Activated T-helper 1 cell treated with Interleukin-2 at 50 U/mL for 16 hours (primary cell): ENCODE measurements around the gene COLQ.

ENCODE experiments used
- DNase-seq: peaks from one replicate; pipeline ENCODE4 v3.0.0-alpha.2; 2020; ENCODE audit warnings: low read depth

COLQ gene

GRCh38 chr3:15520185-15520584 is 1.3 kb downstream of the COLQ start:
- DNase-seq = no peak

GRCh38 chr3:15519096-15519495 is 2.4 kb downstream of the COLQ start:
- no peak for DNase-seq

GRCh38 chr3:15514663-15515340 is 6.7 kb downstream of the COLQ start:
- DNase-seq = no peak

GRCh38 chr3:15513810-15514662 is 7.5 kb downstream of the COLQ start:
- DNase-seq = no peak

- DNase-seq = no peak
Observed at GRCh38 chr3:15513116-15513515, 8.4 kb downstream of the COLQ start.

- no peak for DNase-seq
Observed at GRCh38 chr3:15512166-15512565, 9.3 kb downstream of the COLQ start.

GRCh38 chr3:15511156-15511555 is 10.3 kb downstream of the COLQ start:
- DNase-seq = no peak

- DNase-seq = no peak
Observed at GRCh38 chr3:15510493-15510892, 11.0 kb downstream of the COLQ start.

GRCh38 chr3:15506571-15506970 is 14.9 kb downstream of the COLQ start:
- no peak for DNase-seq

- DNase-seq = no peak
Observed at GRCh38 chr3:15505479-15506165, 15.9 kb downstream of the COLQ start.

- no peak for DNase-seq
Observed at GRCh38 chr3:15502616-15503015, 18.9 kb downstream of the COLQ start.

GRCh38 chr3:15501126-15501525 is 20.4 kb downstream of the COLQ start:
- no peak for DNase-seq

GRCh38 chr3:15500107-15500724 is 21.3 kb downstream of the COLQ start:
- no peak for DNase-seq

GRCh38 chr3:15499536-15499935 is 22.0 kb downstream of the COLQ start:
- DNase-seq = no peak

- DNase-seq = no peak
Observed at GRCh38 chr3:15498431-15499214, 22.9 kb downstream of the COLQ start.

GRCh38 chr3:15497964-15498363 is 23.5 kb downstream of the COLQ start:
- DNase-seq = no peak

GRCh38 chr3:15496341-15496664 is 25.2 kb downstream of the COLQ start:
- no peak for DNase-seq

- DNase-seq = no peak
Observed at GRCh38 chr3:15495461-15496340, 25.8 kb downstream of the COLQ start.

- DNase-seq = no peak
Observed at GRCh38 chr3:15493436-15493835, 28.1 kb downstream of the COLQ start.

GRCh38 chr3:15492847-15493360 is 28.6 kb downstream of the COLQ start:
- DNase-seq = no peak

- no peak for DNase-seq
Observed at GRCh38 chr3:15491143-15491542, 30.4 kb downstream of the COLQ start.
